Natural killer cell (primary cell): ENCODE data around the gene AKR1D1. TPM values are rescaled to one million over a fixed set of nuclear protein-coding genes. Genes with fewer than 3 reads are reported as not detected.

ENCODE experiments used
- ATAC-seq, 3 donors: fragments of 150-1000 bp in 2 of 3; fragments of 200-7000 bp in 1 of 3; cut with Tn5 transposase; 1 replicate in 1 of 3; 2 replicates in 2 of 3; pipeline ENCODE4 v1.10.0; 2021; ENCODE audit warnings: mild to moderate bottlenecking in 2 of 3, moderate library complexity in 2 of 3
- DNase-seq, 2 donors: peaks; one replicate each; pipeline versions ENCODE4 v3.0.0 to v3.0.0-alpha.2; 2013 to 2021; ENCODE audit warnings: mixed read lengths in 1 of 2
- H3K27ac ChIP-seq: one replicate; pipeline ENCODE4 v1.5.1; 2013; ENCODE audit warnings: mild to moderate bottlenecking, low read length
- H3K27me3 ChIP-seq: one replicate; pipeline ENCODE4 v1.6.1; 2013; ENCODE audit warnings: low read length; ENCODE audit not compliant: control insufficient read depth, insufficient read depth
- H3K36me3 ChIP-seq: one replicate; pipeline ENCODE4 v1.6.1; 2013; ENCODE audit warnings: low read length; ENCODE audit not compliant: control insufficient read depth, insufficient read depth
- H3K4me1 ChIP-seq: one replicate; pipeline ENCODE4 v1.6.1; 2013; ENCODE audit warnings: low read length; ENCODE audit not compliant: control insufficient read depth, insufficient read depth
- H3K4me3 ChIP-seq: one replicate; pipeline ENCODE4 v1.5.1; 2013; ENCODE audit warnings: low read length
- H3K9me3 ChIP-seq: one replicate; pipeline ENCODE4 v1.6.1; 2013; ENCODE audit warnings: low read length; ENCODE audit not compliant: control insufficient read depth, insufficient read depth
- H3K27ac Mint-ChIP-seq, 2 donors: one replicate each; pipeline ENCODE4 v1.8.0; 2022; ENCODE audit warnings: mild to moderate bottlenecking in 2 of 2, mixed read lengths in 2 of 2, moderate library complexity in 1 of 2
- H3K27me3 Mint-ChIP-seq, 2 donors: one replicate each; pipeline ENCODE4 v1.8.0; 2022; ENCODE audit warnings: low read depth in 2 of 2, mixed read lengths in 2 of 2
- H3K36me3 Mint-ChIP-seq: one replicate; pipeline ENCODE4 v1.8.0; 2022; ENCODE audit warnings: mixed read lengths
- H3K4me1 Mint-ChIP-seq, 2 donors: one replicate each; pipeline ENCODE4 v1.8.0; 2022; ENCODE audit warnings: mixed read lengths in 2 of 2
- H3K4me3 Mint-ChIP-seq: one replicate; pipeline ENCODE4 v1.8.0; 2022; ENCODE audit warnings: mild to moderate bottlenecking, moderate library complexity, mixed read lengths
- H3K9me3 Mint-ChIP-seq, 2 donors: one replicate each; pipeline ENCODE4 v1.8.0; 2022; ENCODE audit warnings: mixed read lengths in 2 of 2
- CTCF ChIP-seq: fragments of 200-600 bp; IDR thresholded peaks from one replicate; pipeline ENCODE4 v1.8.0; 2022; ENCODE audit warnings: antibody characterized with exemption
- WGBS: methylation state at CpG from one replicate; pipeline ENCODE4 v1.1.7; 2013; ENCODE audit warnings: missing lambda C conversion rate; ENCODE audit not compliant: insufficient coverage; 5-methylcytosine and 5-hydroxymethylcytosine counted together
- intact Hi-C: fragments of 100-400 bp; cut with micrococcal nuclease; formaldehyde crosslinking; loops from one replicate; pipeline ENCODE4 v1.14.2; 2022
- total RNA-seq, 4 donors: library from RNA; stranded (reverse); fragments of 120-200 nt in 1 of 4; gene quantifications; one replicate each; pipeline versions ENCODE4 v1.2.3 to v1.2.4, GENCODE V29; 2013 to 2022

AKR1D1 gene, protein sequence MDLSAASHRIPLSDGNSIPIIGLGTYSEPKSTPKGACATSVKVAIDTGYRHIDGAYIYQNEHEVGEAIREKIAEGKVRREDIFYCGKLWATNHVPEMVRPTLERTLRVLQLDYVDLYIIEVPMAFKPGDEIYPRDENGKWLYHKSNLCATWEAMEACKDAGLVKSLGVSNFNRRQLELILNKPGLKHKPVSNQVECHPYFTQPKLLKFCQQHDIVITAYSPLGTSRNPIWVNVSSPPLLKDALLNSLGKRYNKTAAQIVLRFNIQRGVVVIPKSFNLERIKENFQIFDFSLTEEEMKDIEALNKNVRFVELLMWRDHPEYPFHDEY
- not detected for total RNA-seq
- not detected for total RNA-seq (2013)

DNA sequence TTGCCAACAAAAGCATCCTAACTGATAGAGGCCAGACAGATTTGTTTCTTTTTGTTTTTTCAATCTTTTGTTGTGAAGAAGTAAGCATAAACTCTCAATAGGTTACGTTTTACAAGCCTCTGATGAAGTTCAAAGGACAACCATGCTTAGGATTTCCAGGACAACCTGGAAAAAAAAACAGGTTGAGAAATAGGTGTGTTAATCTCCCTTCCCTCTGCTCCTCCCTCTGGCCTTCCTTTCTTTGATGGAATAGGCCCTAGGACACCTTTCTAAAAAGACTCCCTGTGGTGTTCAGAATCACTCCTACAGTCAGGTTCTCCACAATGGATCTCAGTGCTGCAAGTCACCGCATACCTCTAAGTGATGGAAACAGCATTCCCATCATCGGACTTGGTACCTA lies at the start of gene AKR1D1:
TSS of gene AKR1D1 (plus strand) at position 264 of the 400 bp plus-strand sequence. CDS start at position 324, 60 bp downstream.
- peaks cover 0 to 5% of the 10 kb centered on the region in 2 donors for H3K9me3 Mint-ChIP-seq
- H3K9me3 ChIP-seq = no peaks in the 10 kb centered on the region
- H3K4me3 ChIP-seq = no peak within 1 kb of the TSS
- TF ChIP-seq CTCF = no peak
- ATAC-seq = no peak
- 83% methylated on average over 3 of the region's 3 CpGs for WGBS
- no peak within 1 kb of the TSS for H3K27ac Mint-ChIP-seq
- H3K36me3 ChIP-seq = no peaks in the 10 kb centered on the region
- H3K27ac ChIP-seq = no peak within 1 kb of the TSS
- H3K36me3 Mint-ChIP-seq = no peaks in the 10 kb centered on the region
- no peak for DNase-seq
- H3K4me1 Mint-ChIP-seq = no peaks in the 10 kb centered on the region
- H3K27me3 ChIP-seq = no peaks in the 10 kb centered on the region
- peaks cover 0 to 9% of the 10 kb centered on the region in 2 donors for H3K27me3 Mint-ChIP-seq
- H3K4me1 ChIP-seq = no peaks in the 10 kb centered on the region
- H3K4me3 Mint-ChIP-seq = no peak within 1 kb of the TSS
- intact Hi-C loops = no loop called here

- H3K9me3 Mint-ChIP-seq = no peaks in the 10 kb centered on the region
- intact Hi-C loops = no loop called here
- no peaks in the 10 kb centered on the region for H3K36me3 ChIP-seq
- H3K27ac ChIP-seq = no peak overlapping the region
- H3K27me3 Mint-ChIP-seq = peaks cover 5 to 18% of the 10 kb centered on the region in 2 donors
- no peak overlapping the region for H3K4me3 ChIP-seq
- no peak overlapping the region for H3K4me3 Mint-ChIP-seq
- DNase-seq (no peak), ATAC-seq (no peak)
- H3K36me3 Mint-ChIP-seq = no peaks in the 10 kb centered on the region
- no peak for TF ChIP-seq CTCF
- H3K9me3 ChIP-seq = no peaks in the 10 kb centered on the region
- peaks cover 5% of the 10 kb centered on the region in 2 donors for H3K4me1 Mint-ChIP-seq
- H3K27ac Mint-ChIP-seq = no peak overlapping the region
- peaks cover 2% of the 10 kb centered on the region for H3K4me1 ChIP-seq
- WGBS = 35% methylated on average over 2 of the region's 2 CpGs
- H3K27me3 ChIP-seq = no peaks in the 10 kb centered on the region
Measured at GRCh38 chr7:138027100-138027499, 49.2 kb upstream of the AKR1D1 start.

DNA sequence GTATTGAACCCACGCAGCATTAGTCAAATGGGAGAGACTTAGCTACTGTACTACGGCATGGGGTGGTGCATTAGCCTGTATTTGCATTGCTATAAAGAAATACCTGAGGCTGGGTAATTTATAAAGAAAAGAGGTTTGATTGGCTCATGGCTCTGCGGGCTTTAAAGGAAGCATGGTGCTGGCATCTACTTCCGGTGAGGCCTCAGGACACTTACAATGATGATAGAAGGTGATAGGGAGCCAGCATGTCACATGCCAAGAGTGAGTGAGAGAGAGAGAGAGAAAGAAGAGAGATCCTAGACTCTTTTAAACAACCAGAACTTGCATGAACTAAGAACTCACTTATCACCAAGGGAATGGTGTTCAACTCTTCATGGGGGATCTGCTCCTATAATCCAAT lies 47.1 kb upstream of the AKR1D1 start:
- intact Hi-C loops = no loop called here
- no peaks in the 10 kb centered on the region for H3K36me3 Mint-ChIP-seq

More for the DNA sequence above, 47.1 kb upstream of the AKR1D1 start:
- Mint-ChIP-seq H3K9me3 (no peaks in the 10 kb centered on the region), H3K4me3 (no peak overlapping the region), H3K27ac (no peak overlapping the region), H3K4me1 (peaks cover 1% of the 10 kb centered on the region in 2 donors), H3K27me3 (peaks cover 5 to 18% of the 10 kb centered on the region in 2 donors)
- DNase-seq (no peak), ATAC-seq (no peak)
- Histone ChIP-seq H3K9me3 (no peaks in the 10 kb centered on the region), H3K4me3 (no peak overlapping the region), H3K27me3 (no peaks in the 10 kb centered on the region), H3K27ac (no peak overlapping the region), H3K4me1 (no peaks in the 10 kb centered on the region), H3K36me3 (no peaks in the 10 kb centered on the region)
- 92% methylated on average over 4 of the region's 4 CpGs for WGBS
- TF ChIP-seq CTCF = no peak
